ENCODE data around the gene COQ10A. TPM values are rescaled to one million over a fixed set of nuclear protein-coding genes. Genes with fewer than 3 reads are reported as not detected.

The COQ10A gene
- total and polyA plus RNA-seq, 2 of the 13 experiments (the other 11 are each of a cell fraction or from before 2014, with no cell fraction given), result 21.0 to 37.3 TPM

- TF ChIP-seq SRSF9 (IDR thresholded peaks at IDR 0.05; ENCODE audit: borderline replicate concordance, insufficient read depth, low read depth, low read length, poor library complexity, severe bottlenecking) (no peak), SMAD9 (CRISPR knock-in tag; IDR thresholded peaks at IDR 0.05) (peak; percentile 94; the same call in 1 of the 2 replicates), ZNF496 (CRISPR knock-in tag; IDR thresholded peaks at IDR 0.05; ENCODE audit: insufficient replicate concordance) (no peak), ZNF510 (CRISPR knock-in tag; IDR thresholded peaks at IDR 0.05; ENCODE audit: low read depth) (peak; percentile 90; the same call in 1 of the 2 replicates), MTF2 (CRISPR knock-in tag; IDR thresholded peaks at IDR 0.05; ENCODE audit: borderline replicate concordance) (peak; percentile 66; the same call in 1 of the 2 replicates), ZNF639 (CRISPR knock-in tag; conservative IDR thresholded peaks at IDR 0.05) (peak; percentile 66), SETDB1 (CRISPR knock-in tag; IDR thresholded peaks at IDR 0.05; ENCODE audit: borderline replicate concordance) (no peak), ZNF607 (CRISPR knock-in tag; IDR thresholded peaks at IDR 0.05; ENCODE audit: borderline replicate concordance) (0 out of 2 replicates have a peak, but pooled peaks have one; percentile 74), POGZ (CRISPR knock-in tag; IDR thresholded peaks at IDR 0.05) (0 out of 2 replicates have a peak, but pooled peaks have one; percentile 48), NR2F6 (IDR thresholded peaks at IDR 0.05) (no peak), NR2F6 (CRISPR knock-in tag; IDR thresholded peaks at IDR 0.05) (0 out of 2 replicates have a peak, but pooled peaks have one; percentile 38), MAZ (IDR thresholded peaks at IDR 0.05; ENCODE audit: borderline replicate concordance, low read depth, low read length) (0 out of 2 replicates have a peak, but pooled peaks have one; percentile 5), MAZ (CRISPR knock-in tag; IDR thresholded peaks at IDR 0.05; ENCODE audit: low read depth) (no peak), HDAC1 (CRISPR knock-in tag; IDR thresholded peaks at IDR 0.05) (0 out of 2 replicates have a peak, but pooled peaks have one; percentile 34), RFX1 (IDR thresholded peaks at IDR 0.05) (peak; percentile 25; the same call in 1 of the 2 replicates), ZNF598 (CRISPR knock-in tag; IDR thresholded peaks at IDR 0.05; ENCODE audit: borderline replicate concordance) (peak; percentile 95; the same call in 1 of the 2 replicates), ZNF143 (CRISPR knock-in tag; IDR thresholded peaks at IDR 0.05) (0 out of 2 replicates have a peak, but pooled peaks have one; percentile 28), ZNF83 (CRISPR knock-in tag; IDR thresholded peaks at IDR 0.05; ENCODE audit: borderline replicate concordance) (no peak), ZNF749 (CRISPR knock-in tag; IDR thresholded peaks at IDR 0.05; ENCODE audit: borderline replicate concordance) (peak; percentile 61; the same call in 1 of the 2 replicates), ATF1 (CRISPR knock-in tag; IDR thresholded peaks at IDR 0.05) (peak; percentile 85)
These were observed 44.8 kb upstream of the COQ10A start, which contains the start of gene RNF41 (continued) for GRCh38 chr12:56221757-56222530.

All from HepG2 (cell line).